Stimulated activated CD4-positive, alpha-beta T cell treated with anti-CD3 and anti-CD28 coated beads, Interleukin-2, amount 100 ng/mL, for 4 hours (primary cell): ENCODE data around the gene SEMA7A.

ENCODE experiments used
- DNase-seq: peaks from one replicate; pipeline ENCODE4 v3.0.0-alpha.2; 2020; ENCODE audit warnings: low read depth

SEMA7A gene

GRCh38 chr15:74430510-74430951, 3.2 kb downstream of the SEMA7A start:
- DNase-seq, result no peak

- no peak for DNase-seq
Observed at GRCh38 chr15:74429781-74430400, 3.9 kb downstream of the SEMA7A start.

GRCh38 chr15:74428970-74429780, 4.6 kb downstream of the SEMA7A start:
- DNase-seq, result no peak

- no peak for DNase-seq
Observed at GRCh38 chr15:74428442-74428787, 5.3 kb downstream of the SEMA7A start.

GRCh38 chr15:74427607-74428441, 5.9 kb downstream of the SEMA7A start:
- DNase-seq, result no peak

GRCh38 chr15:74426404-74427281, 7.1 kb downstream of the SEMA7A start:
- DNase-seq, result no peak

- no peak for DNase-seq
Observed at GRCh38 chr15:74425630-74426029, 8.1 kb downstream of the SEMA7A start.

- no peak for DNase-seq
Observed at GRCh38 chr15:74424901-74425528, 8.7 kb downstream of the SEMA7A start.

- no peak for DNase-seq
Observed at GRCh38 chr15:74423431-74424257, 10.1 kb downstream of the SEMA7A start.

GRCh38 chr15:74422652-74423430, 10.9 kb downstream of the SEMA7A start:
- DNase-seq, result no peak

GRCh38 chr15:74422265-74422651, 11.5 kb downstream of the SEMA7A start:
- DNase-seq, result no peak

GRCh38 chr15:74421302-74422245, 12.2 kb downstream of the SEMA7A start:
- DNase-seq, result no peak

GRCh38 chr15:74420193-74420905, 13.4 kb downstream of the SEMA7A start:
- DNase-seq, result no peak

- DNase-seq, result no peak
Observed at GRCh38 chr15:74419432-74419831, 14.3 kb downstream of the SEMA7A start.

GRCh38 chr15:74418575-74419338, 15.0 kb downstream of the SEMA7A start:
- DNase-seq, result no peak

GRCh38 chr15:74417670-74418069, 16.1 kb downstream of the SEMA7A start:
- DNase-seq, result no peak

GRCh38 chr15:74417225-74417624, 16.5 kb downstream of the SEMA7A start:
- DNase-seq, result no peak
